K562 (cell line): ENCODE measurements around the gene AFDN. TPM values are rescaled to one million over a fixed set of nuclear protein-coding genes. Genes with fewer than 3 reads are reported as not detected.

ENCODE experiments used
- ATAC-seq: fragments of 200-7000 bp; cut with Tn5 transposase; 3 replicates; pipeline ENCODE4 v1.9.1; 2020; ENCODE audit warnings: moderate library complexity
- BruUV-seq: library from RNA; stranded (reverse); fragments of 400-500 nt; replicated peaks from 2 replicates; lab custom pipeline; 2021; lab: Mats Ljungman, UMichigan
- CTCF ChIA-PET: fragments of 300-600 bp; formaldehyde crosslinking; extraction: SDS; loops from one replicate; lab custom pipeline; 2021; ENCODE audit warnings: low intra/inter-chr PET ratio; lab: Yijun Ruan, JAX
- POLR2A ChIA-PET: fragments of 300-600, 350-650 bp; sonication (Branson Sonifier 250); formaldehyde crosslinking; extraction: SDS; loops from one replicate; lab custom pipeline; 2021; ENCODE audit warnings: antibody characterized with exemption, inconsistent platforms; lab: Yijun Ruan, JAX
- DNase-seq, 4 experiments: peaks; one replicate each; pipeline versions ENCODE4 v3.0.0 to v3.0.0-alpha.2; 2011 to 2018; ENCODE audit warnings: low spot score in 3 of 4, mixed read lengths in 3 of 4; ENCODE audit errors: extremely low read depth in 1 of 4
- FAIRE-seq: peaks from 2 replicates; lab custom pipeline; 2011; peaks lifted over from hg19 to GRCh38; lab: Jason Lieb, UNC
- H2AFZ ChIP-seq: 2 replicates; pipeline ENCODE4 v1.6.0; 2011; ENCODE audit warnings: low read depth, low read length, control low read depth, inconsistent platforms
- H3K27ac ChIP-seq: fragments of 200-600 bp; 3 replicates; pipeline ENCODE4 v1.8.0; 2011; ENCODE audit warnings: low read depth, mild to moderate bottlenecking, control low read depth, inconsistent platforms, low read length, moderate library complexity, mixed read lengths; ENCODE audit errors: extremely low read depth
- H3K27me3 ChIP-seq, 2 experiments: fragments of 300-600 bp in 1 of 2; 2 replicates in 1 of 2; 3 replicates in 1 of 2; pipeline versions ENCODE4 v1.6.0 to v1.8.0; 2011; ENCODE audit warnings: inconsistent platforms in 2 of 2, low read length in 2 of 2, mild to moderate bottlenecking in 1 of 2, mixed read lengths in 1 of 2, moderate library complexity in 1 of 2; ENCODE audit not compliant: control insufficient read depth in 2 of 2, insufficient read depth in 2 of 2
- H3K36me3 ChIP-seq: fragments of 300-600 bp; 3 replicates; pipeline ENCODE4 v1.8.0; 2011; ENCODE audit warnings: mild to moderate bottlenecking, low read length, inconsistent platforms; ENCODE audit not compliant: control insufficient read depth, insufficient read depth
- H3K4me1 ChIP-seq, 2 experiments: fragments of 200-600 bp in 1 of 2; replicated peaks in 1 of 2; 2 replicates in 1 of 2; 3 replicates in 1 of 2; pipeline versions ENCODE4 v1.5.1 to v1.8.0; 2011; ENCODE audit warnings: inconsistent platforms in 2 of 2, low read length in 2 of 2, mild to moderate bottlenecking in 1 of 2, mixed read lengths in 1 of 2, moderate library complexity in 1 of 2; ENCODE audit not compliant: control insufficient read depth in 2 of 2, insufficient read depth in 2 of 2
- H3K4me2 ChIP-seq: 2 replicates; pipeline ENCODE4 v1.6.1; 2011; ENCODE audit warnings: low read length, control low read depth, inconsistent platforms, mixed read lengths; ENCODE audit not compliant: insufficient read depth
- H3K4me3 ChIP-seq: fragments of 200-600 bp; sonication (generic), shearing (Covaris generic); 2 replicates; pipeline ENCODE4 v1.5.1; 2016; ENCODE audit warnings: control low read depth, inconsistent platforms
- H3K79me2 ChIP-seq: fragments of 200-600 bp; 3 replicates; pipeline ENCODE4 v1.8.0; 2011; ENCODE audit warnings: low read length, inconsistent platforms; ENCODE audit not compliant: control insufficient read depth, insufficient read depth
- H3K9ac ChIP-seq, 2 experiments: 2 replicates each; pipeline versions ENCODE4 v1.6.0 to v1.6.1; 2011; ENCODE audit warnings: low read depth in 2 of 2, low read length in 2 of 2, control low read depth in 1 of 2, inconsistent platforms in 1 of 2, mild to moderate bottlenecking in 1 of 2, mixed read lengths in 1 of 2; ENCODE audit not compliant: insufficient read depth in 1 of 2
- H3K9me1 ChIP-seq: one replicate; pipeline ENCODE4 v1.6.0; 2011; ENCODE audit warnings: inconsistent platforms, mild to moderate bottlenecking, low read length, moderate library complexity; ENCODE audit not compliant: control insufficient read depth, insufficient read depth
- H3K9me3 ChIP-seq: replicated peaks from 2 replicates; pipeline ENCODE4 v1.5.1; 2011; ENCODE audit warnings: low read depth, low read length, inconsistent platforms; ENCODE audit not compliant: control insufficient read depth, insufficient read depth
- H4K20me1 ChIP-seq: replicated peaks from 2 replicates; pipeline ENCODE4 v1.6.1; 2011; ENCODE audit warnings: low read length, inconsistent platforms, mixed read lengths; ENCODE audit not compliant: control insufficient read depth, insufficient read depth
- MLX ChIP-seq, 2 experiments: fragments of 450-650 bp in 1 of 2; sonication (generic) in 1 of 2; formaldehyde crosslinking; conservative IDR thresholded peaks; 2 replicates each; pipeline versions ENCODE4 v1.4.0 to v1.8.1; 2020 to 2022; ENCODE audit warnings: mild to moderate bottlenecking in 1 of 2, missing genetic modification reagents in 1 of 2
- TSHZ1 ChIP-seq: fragments of 250-450 bp; sonication (Bioruptor Pico); IDR thresholded peaks from 2 replicates; pipeline ENCODE4 v1.4.0; 2020; ENCODE audit warnings: mild to moderate bottlenecking, moderate library complexity
- whole genome bisulfite sequencing: fragments of 100-300 bp; shearing (Covaris generic); methylation state at CpG from one replicate; pipeline ENCODE4 v1.1.6; 2016; ENCODE audit warnings: low coverage, mixed read lengths; ENCODE audit not compliant: insufficient coverage; ENCODE audit errors: missing lambda C conversion rate; 5-methylcytosine and 5-hydroxymethylcytosine counted together
- in situ Hi-C: fragments of 300-500 bp; cut with MboI; formaldehyde crosslinking; loops from 4 replicates; pipeline ENCODE4 v1.15.0; 2018; ENCODE audit warnings: inconsistent platforms, mixed read lengths
- intact Hi-C: fragments of 100-400 bp; cut with micrococcal nuclease; formaldehyde crosslinking; loops from 2 replicates; pipeline ENCODE4 v1.14.2; 2022
- polyA plus RNA-seq, 8 experiments: library from polyadenylated mRNA; depleted of rRNA in 4 of 8; stranded (reverse) in 5 of 8; unstranded in 3 of 8; fragments of >200 nt; fragmentation: Nextera tagmentation in 2 of 8; fragmentation: Illumina TruSeq in 1 of 8; extraction: Ambion mirVana in 2 of 8; extraction: Trizol in 1 of 8; gene quantifications; 2 replicates each; pipeline versions ENCODE4 v1.2.1 to v1.2.3, GENCODE V29; 2011 to 2014; ENCODE audit warnings: inconsistent platforms in 1 of 8, missing spikeins in 1 of 8
- total RNA-seq, 7 experiments: library from RNA; depleted of rRNA in 6 of 7; stranded (reverse); fragments of >200 nt in 6 of 7; fragmentation: Illumina TruSeq in 2 of 7; extraction: Trizol in 2 of 7; gene quantifications; 2 replicates each; pipeline versions ENCODE4 v1.2.1 to v1.2.3, GENCODE V29; 2011 to 2021; ENCODE audit warnings: low replicate concordance in 1 of 7

The AFDN gene
- total and polyA plus RNA-seq, 9 of the 15 experiments (the other 6 are each of a cell fraction or from before 2014, with no cell fraction given): 7.2 to 129 (median 105) TPM

GRCh38 chr6:167936051-167936450 is 109.3 kb downstream of the AFDN start:
- no peaks in the 10 kb centered on the region for H3K27me3 ChIP-seq
- H3K4me3 ChIP-seq: no peak overlapping the region
- H3K4me2 ChIP-seq: no peak overlapping the region
- H3K9me3 ChIP-seq: no peaks in the 10 kb centered on the region
- peaks cover 57% of the 10 kb centered on the region for H3K36me3 ChIP-seq
- 94% methylated on average over 2 of the region's 2 CpGs for WGBS
- no peak overlapping the region for H3K27ac ChIP-seq
- no peaks in the 10 kb centered on the region for H3K4me1 ChIP-seq
- intact Hi-C loops: no loop called here
- CTCF ChIA-PET: no interaction called here
- H4K20me1 ChIP-seq: no peaks in the 10 kb centered on the region; the same call in 1 of the 2 replicates
- no peak for FAIRE-seq
- DNase-seq: no peak
- H3K9ac ChIP-seq: no peak overlapping the region
- in situ Hi-C loops: no loop called here
- H3K79me2 ChIP-seq: no peaks in the 10 kb centered on the region
- ATAC-seq: no peak
- H2AFZ ChIP-seq: no peak overlapping the region
- POLR2A ChIA-PET: interaction anchor here (0.7 kb wide), 2 partner anchors 292 to 407 kb away, joined by 3 read pairs; no protein-coding TSS in a partner anchor
- peaks cover 8% of the 10 kb centered on the region for H3K9me1 ChIP-seq
- no TSS peak for BruUV-seq
- TF ChIP-seq TSHZ1 (CRISPR knock-in tag) (no peak), MLX (CRISPR knock-in tag; conservative IDR thresholded peaks at IDR 0.05) (no peak)
- TF ChIP-seq, all 486 proteins: peak for 0
